ENCODE measurements around the gene TANGO2. TPM values are rescaled to one million over a fixed set of nuclear protein-coding genes. Genes with fewer than 3 reads are reported as not detected.

The TANGO2 gene
- total RNA-seq, 1 donor from 2014 or later, result 30.0 TPM

DNA sequence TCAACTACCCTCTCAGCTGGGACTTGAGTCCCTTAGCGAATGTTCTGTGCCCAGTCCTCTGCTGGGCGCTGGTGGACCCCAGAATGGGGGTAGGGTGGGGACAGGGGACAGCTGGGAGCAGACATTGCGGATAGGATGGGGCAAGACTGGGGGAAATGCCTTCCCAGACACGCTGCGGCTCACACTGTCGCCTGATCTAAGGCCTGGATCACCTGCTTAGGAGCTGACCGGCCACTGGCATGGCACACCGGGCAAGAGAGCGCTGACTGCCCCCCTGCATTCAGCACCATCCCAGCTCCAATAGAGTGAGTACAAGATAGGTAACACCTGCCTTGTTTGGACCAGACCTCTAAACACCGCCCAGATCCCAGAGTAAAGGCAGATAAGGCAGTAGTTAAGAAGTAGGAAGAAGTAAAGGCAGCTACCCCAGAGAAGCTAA is 5.7 kb upstream of the TANGO2 start:
- intact Hi-C loops (cut with micrococcal nuclease), result no loop called here
- H3K9me3 Mint-ChIP-seq, result no peaks in the 10 kb centered on the region
- peaks cover 3% of the 10 kb centered on the region for H3K4me1 Mint-ChIP-seq (ENCODE audit: low read depth)
- no peaks in the 10 kb centered on the region for H3K36me3 Mint-ChIP-seq (ENCODE audit: low read depth)
- DNase-seq (ENCODE audit: low spot score), result no peak
- peaks cover 19% of the 10 kb centered on the region for H3K27me3 Mint-ChIP-seq (ENCODE audit: low read depth)
- no peak overlapping the region for H3K27ac Mint-ChIP-seq
- peak overlapping the region; percentile 40 for H3K4me3 Mint-ChIP-seq (ENCODE audit: low read depth)

DNA sequence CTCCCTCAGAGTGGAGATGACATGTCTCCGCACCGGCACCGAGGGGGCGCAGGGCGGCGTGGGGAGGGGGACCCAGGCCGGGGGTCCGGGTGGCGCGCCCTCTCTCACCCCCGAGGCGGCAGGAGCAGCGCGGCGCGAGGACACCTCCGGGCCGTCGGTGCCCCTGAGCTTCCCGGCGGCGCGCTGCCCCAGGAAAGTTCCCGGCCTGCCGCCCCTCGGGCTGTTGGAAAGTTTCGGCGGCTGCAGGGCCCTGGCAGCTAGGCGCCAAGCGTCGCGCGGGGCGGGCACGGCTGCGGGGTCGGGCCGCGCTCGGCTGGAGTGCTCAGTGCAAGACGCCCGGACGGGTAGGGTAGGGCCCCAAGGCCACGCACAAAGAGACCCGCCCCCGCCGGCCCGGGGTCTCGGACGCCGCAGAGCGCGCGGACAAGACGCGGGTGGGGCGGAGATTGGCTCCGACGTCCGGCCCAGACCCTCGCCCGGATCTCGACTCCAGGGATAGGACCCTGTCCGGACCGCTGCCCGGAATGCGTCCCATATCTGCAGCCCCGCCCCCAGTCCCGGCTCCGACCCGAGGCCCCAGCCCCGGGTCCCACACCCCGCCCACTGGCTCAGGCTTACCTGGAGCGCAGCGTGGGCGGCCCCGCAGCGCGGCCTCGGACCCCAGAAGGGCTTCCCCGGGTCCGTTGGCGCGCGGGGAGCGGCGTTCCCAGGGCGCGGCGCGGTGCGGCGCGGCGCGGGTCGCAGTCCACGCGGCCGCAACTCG is 4.8 kb upstream of the TANGO2 start:
- Mint-ChIP-seq H3K27me3 (ENCODE audit: low read depth) (peaks cover 19% of the 10 kb centered on the region), H3K36me3 (ENCODE audit: low read depth) (no peaks in the 10 kb centered on the region), H3K4me1 (ENCODE audit: low read depth) (peaks cover 8% of the 10 kb centered on the region), H3K9me3 (no peaks in the 10 kb centered on the region), H3K4me3 (ENCODE audit: low read depth) (no peak overlapping the region), H3K27ac (no peak overlapping the region)
- intact Hi-C loops (cut with micrococcal nuclease), result no loop called here
- no peak for DNase-seq (ENCODE audit: low spot score)

DNA sequence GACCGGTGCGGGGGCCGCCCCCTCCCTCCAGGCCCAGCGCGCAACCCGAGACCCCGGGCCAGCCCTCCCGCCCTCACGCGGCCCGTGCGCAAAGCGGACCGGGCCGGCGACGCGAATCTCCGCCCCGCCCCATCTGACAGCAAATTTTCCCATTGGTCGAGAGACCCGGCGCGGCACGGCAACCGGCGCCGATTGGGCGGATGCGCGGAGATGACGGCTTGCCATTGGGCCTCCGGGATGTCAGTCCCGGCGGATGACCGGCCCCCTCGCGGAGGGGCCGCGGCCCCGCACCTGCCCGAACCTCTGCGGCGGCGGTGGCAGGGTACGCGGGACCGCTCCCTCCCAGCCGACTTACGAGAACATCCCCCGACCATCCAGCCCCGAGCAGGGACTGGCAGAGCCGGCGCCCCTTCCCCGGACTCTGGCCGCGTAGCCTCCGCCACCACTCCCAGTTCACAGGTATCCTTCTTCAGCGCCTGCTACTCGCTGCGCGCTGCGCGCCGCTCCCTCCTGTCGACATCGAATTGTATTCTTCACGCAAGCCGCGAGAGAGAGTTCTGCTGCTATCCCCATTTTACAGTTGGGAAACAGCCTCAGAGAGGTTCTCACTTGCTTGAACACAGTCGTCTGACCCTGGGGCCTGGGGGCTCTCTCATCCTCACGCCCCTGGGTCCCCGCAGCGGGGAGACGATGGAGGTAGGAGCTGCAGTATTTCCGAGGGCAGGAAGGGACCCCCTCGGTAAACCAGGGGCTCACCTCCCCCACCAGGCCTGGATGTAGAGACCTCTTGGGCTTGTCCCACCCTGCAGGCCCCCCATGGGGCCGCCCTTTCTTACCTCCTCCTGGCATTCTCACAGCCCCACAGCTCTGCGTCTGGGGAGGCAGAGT is 3.9 kb upstream of the TANGO2 start, which contains the start of gene ARVCF:
Gene ARVCF, minus strand, starts transcription at position 90 of the 888 bp plus-strand sequence. CDS start 26,029 bp downstream, outside the sequence.
- H3K4me1 Mint-ChIP-seq (ENCODE audit: low read depth), result peaks cover 11% of the 10 kb centered on the region
- H3K27ac Mint-ChIP-seq, result no peak within 1 kb of the TSS
- peak; percentile 90 for DNase-seq (ENCODE audit: low spot score)
- H3K36me3 Mint-ChIP-seq (ENCODE audit: low read depth), result peaks cover 2% of the 10 kb centered on the region
- intact Hi-C loops (cut with micrococcal nuclease), result no loop called here
- H3K4me3 Mint-ChIP-seq (ENCODE audit: low read depth), result peak within 1 kb of the TSS; percentile 82
- peaks cover 19% of the 10 kb centered on the region for H3K27me3 Mint-ChIP-seq (ENCODE audit: low read depth)
- no peaks in the 10 kb centered on the region for H3K9me3 Mint-ChIP-seq

DNA sequence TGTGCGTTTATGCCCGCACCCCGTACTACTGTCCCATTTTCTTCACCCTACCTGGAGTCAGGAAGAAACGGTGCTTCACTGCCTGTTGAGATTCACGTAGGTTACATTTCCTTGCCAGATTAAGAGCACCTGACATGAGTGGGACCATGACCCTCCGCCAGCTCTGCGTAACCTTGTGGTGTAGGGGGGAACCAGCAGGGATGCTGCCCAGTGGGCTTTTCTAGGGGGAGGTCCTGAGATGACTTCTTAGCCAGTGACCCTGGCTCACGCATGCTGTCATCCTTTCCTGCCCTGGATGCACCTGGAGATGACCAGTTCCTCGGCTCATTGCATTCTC is 3.3 kb upstream of the TANGO2 start:
- Mint-ChIP-seq H3K36me3 (ENCODE audit: low read depth) (peaks cover 4% of the 10 kb centered on the region), H3K4me1 (ENCODE audit: low read depth) (peaks cover 17% of the 10 kb centered on the region), H3K27ac (no peak overlapping the region), H3K9me3 (no peaks in the 10 kb centered on the region), H3K27me3 (ENCODE audit: low read depth) (peaks cover 19% of the 10 kb centered on the region), H3K4me3 (ENCODE audit: low read depth) (peak overlapping the region; percentile 82)
- DNase-seq (ENCODE audit: low spot score), result no peak
- intact Hi-C loops (cut with micrococcal nuclease), result no loop called here

DNA sequence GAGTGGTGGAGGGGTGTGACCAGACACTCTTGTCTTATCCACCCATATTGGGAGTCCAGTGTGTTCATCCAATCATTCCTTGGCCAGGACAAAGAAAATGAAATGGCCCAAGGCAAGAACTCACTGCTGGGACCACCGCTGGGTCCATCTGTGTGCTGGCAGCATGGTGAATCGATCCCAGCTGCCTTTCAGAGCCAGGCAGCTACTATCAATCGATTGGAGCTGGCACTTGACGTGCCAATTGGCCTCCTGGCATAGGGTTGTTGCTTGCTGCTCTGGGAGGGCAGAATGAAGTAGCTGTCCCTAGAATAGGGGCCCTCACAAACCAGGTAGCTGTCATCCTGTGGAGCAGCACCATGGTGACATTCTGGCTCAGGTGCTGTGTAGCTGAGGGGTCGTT is 2.9 kb upstream of the TANGO2 start:
- Mint-ChIP-seq H3K27me3 (ENCODE audit: low read depth) (peaks cover 19% of the 10 kb centered on the region), H3K27ac (no peak overlapping the region), H3K4me3 (ENCODE audit: low read depth) (peak overlapping the region; percentile 82), H3K36me3 (ENCODE audit: low read depth) (peaks cover 4% of the 10 kb centered on the region), H3K9me3 (no peaks in the 10 kb centered on the region), H3K4me1 (ENCODE audit: low read depth) (peaks cover 18% of the 10 kb centered on the region)
- intact Hi-C loops (cut with micrococcal nuclease), result no loop called here
- DNase-seq (ENCODE audit: low spot score), result no peak

DNA sequence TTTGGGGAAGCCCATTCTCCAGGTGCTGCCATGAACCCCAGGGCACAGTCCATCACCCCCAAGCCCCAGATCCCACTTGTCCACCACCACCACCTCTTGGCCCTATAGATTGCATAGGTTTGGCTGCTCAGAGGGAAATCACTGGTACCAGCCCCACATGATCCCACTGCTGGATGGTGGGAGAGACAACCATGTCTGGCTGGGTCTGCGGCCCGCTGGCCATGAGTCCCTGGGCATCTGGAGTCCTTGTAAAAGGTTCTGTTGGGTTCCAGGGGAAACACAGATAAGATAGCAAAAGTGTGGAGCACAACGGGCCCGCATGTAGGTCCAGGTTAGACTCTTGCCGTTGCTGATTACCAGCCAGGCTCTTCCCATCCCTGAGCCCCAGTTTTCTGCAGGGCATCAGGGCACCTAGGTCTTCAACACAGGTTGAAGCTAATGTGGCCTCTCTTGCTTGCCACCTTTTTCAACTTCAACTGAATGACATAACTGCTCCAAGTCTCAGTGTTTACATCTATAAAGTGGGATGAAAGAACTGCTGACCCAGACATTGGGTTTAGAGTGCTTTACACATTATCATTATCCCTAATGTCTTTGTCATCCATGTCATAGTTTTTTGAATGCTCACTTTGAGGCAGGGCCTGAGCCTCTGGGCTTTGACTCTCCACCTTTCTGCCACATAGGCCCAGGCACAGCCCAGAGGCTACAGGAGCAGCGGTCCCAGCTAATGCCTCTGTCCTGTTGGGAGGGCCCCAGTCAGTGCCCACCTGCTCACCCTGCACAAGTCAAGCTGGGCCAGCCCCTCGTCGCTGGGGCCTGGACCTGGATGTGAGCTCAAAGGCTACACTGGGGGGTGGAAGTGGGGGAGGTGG is 1.0 kb upstream of the TANGO2 start:
- peak overlapping the region; percentile 80 for H3K27ac Mint-ChIP-seq
- H3K27me3 Mint-ChIP-seq (ENCODE audit: low read depth), result peaks cover 15% of the 10 kb centered on the region
- no peaks in the 10 kb centered on the region for H3K9me3 Mint-ChIP-seq
- intact Hi-C loops (cut with micrococcal nuclease), result loop anchor here (2.0 to 10.0 kb wide), 2 partner anchors 65 to 97 kb away; partner anchors contain the start of genes DGCR8, RANBP1 and TRMT2A
- DNase-seq (ENCODE audit: low spot score), result no peak
- peaks cover 7% of the 10 kb centered on the region for H3K36me3 Mint-ChIP-seq (ENCODE audit: low read depth)
- H3K4me3 Mint-ChIP-seq (ENCODE audit: low read depth), result peak overlapping the region; percentile 86
- H3K4me1 Mint-ChIP-seq (ENCODE audit: low read depth), result peaks cover 18% of the 10 kb centered on the region

DNA sequence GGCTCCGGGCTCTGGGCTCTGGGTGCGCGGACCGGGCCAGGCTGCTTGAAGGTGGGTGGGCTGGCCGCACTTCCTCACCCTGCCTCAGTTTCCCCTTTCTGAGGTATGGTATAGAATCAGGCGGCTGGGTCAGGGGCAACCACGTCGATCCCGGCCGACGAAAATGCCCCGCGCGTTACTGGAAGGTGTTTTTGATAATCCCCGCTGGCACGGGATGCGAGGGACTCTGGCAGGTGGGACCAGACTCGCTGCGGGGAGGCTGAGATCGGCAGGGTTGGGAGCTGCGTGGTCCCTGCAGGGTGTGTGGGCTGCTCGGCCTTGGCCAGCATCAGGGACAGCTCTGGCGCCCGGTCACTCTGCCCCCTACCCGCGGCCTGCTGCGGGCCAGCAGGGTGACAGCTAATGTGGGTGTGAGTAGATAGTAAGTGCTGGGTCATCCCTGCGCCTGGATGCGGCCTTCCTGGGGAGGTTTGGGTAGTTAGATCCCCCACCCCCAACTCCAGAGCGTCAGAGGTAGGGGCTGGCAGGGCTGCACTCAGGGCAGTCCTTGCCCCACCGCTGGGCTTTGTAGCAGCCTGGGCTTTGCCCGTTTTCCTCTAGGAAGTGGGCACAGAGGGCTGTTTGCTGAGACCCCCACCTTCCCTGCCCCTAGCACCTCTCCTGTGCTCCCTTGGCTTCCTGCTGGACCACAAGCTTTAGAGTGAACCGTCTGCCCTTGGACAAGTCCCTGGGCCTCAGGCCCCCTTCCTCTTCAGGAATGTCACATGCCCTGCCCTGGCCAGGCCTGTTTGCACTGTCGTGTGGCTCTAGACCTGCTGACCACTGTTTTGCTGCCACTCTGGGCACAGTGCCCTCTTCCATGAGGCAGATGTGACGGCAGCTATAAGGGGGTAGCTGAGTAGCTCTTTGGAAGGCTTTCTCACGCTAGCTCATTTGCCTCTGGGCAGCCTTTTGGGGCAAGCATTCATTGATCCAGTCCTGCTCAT is 579 bp downstream of the TANGO2 start:
- H3K4me1 Mint-ChIP-seq (ENCODE audit: low read depth), result peaks cover 17% of the 10 kb centered on the region
- intact Hi-C loops (cut with micrococcal nuclease), result loop anchor here (2.0 to 10.0 kb wide), 2 partner anchors 63 to 95 kb away; partner anchors contain the start of genes DGCR8, RANBP1 and TRMT2A
- peak overlapping the region; percentile 74 for H3K27ac Mint-ChIP-seq

DNA sequence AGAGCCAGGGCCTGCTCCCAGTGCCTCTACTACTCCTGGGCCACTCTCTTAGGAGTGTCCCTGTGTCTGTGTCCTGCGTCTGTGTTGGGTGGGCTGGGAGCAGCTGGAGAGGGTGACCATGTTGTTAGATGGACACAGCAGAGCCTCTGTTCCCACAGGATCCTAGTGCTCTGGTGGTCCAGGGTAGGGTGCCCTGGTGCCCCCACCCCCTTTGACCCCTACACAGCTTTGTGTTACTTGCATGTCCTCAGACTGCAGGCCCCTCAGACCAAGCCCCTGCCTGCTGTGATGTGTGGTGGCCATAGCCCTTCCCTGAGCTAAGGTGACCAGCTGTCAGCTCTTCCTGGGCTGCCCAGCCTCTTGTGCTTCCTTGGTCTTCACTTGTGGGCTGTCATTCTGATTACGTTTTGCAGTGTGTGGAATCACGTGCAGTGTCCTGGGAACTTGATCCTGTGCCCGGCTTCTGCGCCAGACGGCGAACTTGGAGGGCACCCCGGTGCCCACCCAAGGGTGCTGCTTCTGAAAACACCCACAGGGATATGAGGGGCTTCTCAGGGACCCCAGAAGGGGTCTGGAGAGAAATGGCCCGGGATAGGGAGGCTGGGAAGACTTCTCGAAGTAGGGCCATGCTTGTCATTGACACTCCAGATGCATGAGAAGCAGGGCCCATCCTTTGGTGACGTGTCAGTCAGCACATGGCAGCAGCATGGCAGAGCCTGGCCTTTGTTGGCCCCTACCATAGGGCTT is 1.5 kb downstream of the TANGO2 start:
- Mint-ChIP-seq H3K4me1 (ENCODE audit: low read depth) (peaks cover 17% of the 10 kb centered on the region), H3K36me3 (ENCODE audit: low read depth) (peaks cover 7% of the 10 kb centered on the region), H3K9me3 (no peaks in the 10 kb centered on the region), H3K27ac (peak overlapping the region; percentile 38), H3K27me3 (ENCODE audit: low read depth) (peaks cover 8% of the 10 kb centered on the region), H3K4me3 (ENCODE audit: low read depth) (peak overlapping the region; percentile 91)
- intact Hi-C loops (cut with micrococcal nuclease), result loop anchor here (10.0 kb wide), 1 partner anchor 62 kb away; the partner anchor contains the start of gene DGCR8
- DNase-seq (ENCODE audit: low spot score), result no peak

More for the DNA sequence above, 579 bp downstream of the TANGO2 start:
- peak overlapping the region; percentile 91 for H3K4me3 Mint-ChIP-seq (ENCODE audit: low read depth)
- H3K9me3 Mint-ChIP-seq, result no peaks in the 10 kb centered on the region
- peaks cover 7% of the 10 kb centered on the region for H3K36me3 Mint-ChIP-seq (ENCODE audit: low read depth)
- no peak for DNase-seq (ENCODE audit: low spot score)
- H3K27me3 Mint-ChIP-seq (ENCODE audit: low read depth), result peaks cover 8% of the 10 kb centered on the region

DNA sequence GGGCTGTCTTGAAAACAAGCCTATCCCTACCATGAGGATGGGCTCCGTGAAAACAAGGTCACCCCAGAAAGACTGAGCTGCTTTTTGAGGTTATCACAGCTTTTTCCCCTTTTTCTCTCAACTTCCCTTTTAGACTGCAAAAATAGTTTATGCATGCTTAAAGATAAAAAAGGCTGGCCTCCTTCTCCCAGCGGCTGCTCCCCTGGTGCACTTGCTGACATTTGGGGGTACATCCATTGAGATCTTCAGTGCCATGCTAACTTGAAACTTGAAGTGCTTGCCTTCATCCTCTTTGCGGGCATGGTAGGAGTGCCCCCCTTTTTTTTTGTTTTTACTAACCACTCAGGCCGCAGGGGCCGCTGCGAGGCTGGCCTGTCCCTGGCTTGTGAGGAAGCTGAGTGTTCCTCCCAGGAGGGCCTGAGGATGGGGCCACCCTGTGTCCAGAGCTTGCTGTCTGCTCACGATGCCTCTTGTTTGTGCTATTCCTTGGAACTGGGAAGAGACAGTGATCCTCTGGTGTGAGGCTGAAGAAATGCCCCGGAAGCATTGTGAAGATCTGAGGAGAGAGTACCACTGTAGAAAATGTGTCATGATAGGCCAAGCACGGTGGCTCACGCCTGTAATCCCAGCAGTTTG is 2.2 kb downstream of the TANGO2 start:
- peaks cover 4% of the 10 kb centered on the region for H3K27me3 Mint-ChIP-seq (ENCODE audit: low read depth)
- H3K4me3 Mint-ChIP-seq (ENCODE audit: low read depth), result peak overlapping the region; percentile 39
- no peak overlapping the region for H3K27ac Mint-ChIP-seq
- no peaks in the 10 kb centered on the region for H3K9me3 Mint-ChIP-seq
- H3K4me1 Mint-ChIP-seq (ENCODE audit: low read depth), result peaks cover 17% of the 10 kb centered on the region
- no peak for DNase-seq (ENCODE audit: low spot score)
- intact Hi-C loops (cut with micrococcal nuclease), result loop anchor here (10.0 kb wide), 1 partner anchor 62 kb away; the partner anchor contains the start of gene DGCR8
- peaks cover 7% of the 10 kb centered on the region for H3K36me3 Mint-ChIP-seq (ENCODE audit: low read depth)

DNA sequence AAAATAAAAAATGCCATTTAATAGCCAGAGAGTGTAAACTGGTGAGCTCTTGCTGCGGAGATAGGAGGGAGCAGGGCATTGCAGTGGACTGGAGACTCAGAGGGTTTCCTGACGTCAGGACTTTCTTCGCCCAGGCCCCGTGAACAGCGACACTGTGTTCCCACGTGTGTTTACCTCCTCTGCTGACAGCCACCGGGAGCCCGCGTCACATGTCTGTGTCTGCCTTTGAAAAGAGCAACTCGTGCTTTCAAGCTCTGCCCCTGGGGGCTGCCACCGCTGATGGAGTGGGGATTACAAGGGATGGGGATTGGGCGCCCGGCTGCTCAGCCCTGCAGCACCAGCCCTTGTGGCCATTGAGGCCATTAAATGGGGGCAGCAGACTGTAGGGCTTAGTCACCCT is 3.3 kb downstream of the TANGO2 start:
- Mint-ChIP-seq H3K36me3 (ENCODE audit: low read depth) (peaks cover 7% of the 10 kb centered on the region), H3K4me1 (ENCODE audit: low read depth) (peaks cover 17% of the 10 kb centered on the region), H3K4me3 (ENCODE audit: low read depth) (no peak overlapping the region), H3K9me3 (no peaks in the 10 kb centered on the region), H3K27me3 (ENCODE audit: low read depth) (no peaks in the 10 kb centered on the region), H3K27ac (no peak overlapping the region)
- intact Hi-C loops (cut with micrococcal nuclease), result loop anchor here (10.0 kb wide), 1 partner anchor 61 kb away; the partner anchor contains the start of gene DGCR8
- no peak for DNase-seq (ENCODE audit: low spot score)

Measured in activated T-helper 2 cell treated with anti-CD3 and anti-CD28 coated beads, Interferon-gamma antibody, Interleukin-2, Interleukin-4, amounts not matched to agents 10 μg/mL and 5 μg/mL and 100 μg/mL, durations not matched to agents 14 hours and 24 hours and 36 hours (primary cell).